Transverse colon (tissue), 4 donors: ENCODE measurements around the gene PPP1R7. TPM values are rescaled to one million over a fixed set of nuclear protein-coding genes. Genes with fewer than 3 reads are reported as not detected.
A peak's percentile ranks its signal among the peaks of the same experiment; 100 is the strongest.

ENCODE experiments used
- DNase-seq: peaks from one replicate; pipeline ENCODE4 v3.0.0-alpha.2; 2019
- H3K27ac ChIP-seq, 4 donors: fragments of 200-600 bp; sonication (generic); 2 replicates each; pipeline ENCODE4 v1.5.1; 2016 to 2018; ENCODE audit warnings: inconsistent platforms in 4 of 4
- H3K27me3 ChIP-seq: fragments of 200-600 bp; sonication (generic); 2 replicates; pipeline ENCODE4 v1.5.1; 2017; ENCODE audit warnings: inconsistent platforms
- H3K36me3 ChIP-seq, 4 donors: fragments of 200-600 bp; sonication (generic); 2 replicates each; pipeline ENCODE4 v1.5.1; 2017 to 2019; ENCODE audit warnings: inconsistent platforms in 4 of 4
- H3K4me1 ChIP-seq, 4 donors: fragments of 200-600 bp; sonication (generic); 2 replicates each; pipeline ENCODE4 v1.5.1; 2017 to 2020; ENCODE audit warnings: inconsistent platforms in 4 of 4
- H3K4me3 ChIP-seq, 4 donors: fragments of 200-600 bp; sonication (generic); 1 replicate in 1 of 4; 2 replicates in 3 of 4; pipeline versions ENCODE4 v1.5.1 to v1.6.1; 2017 to 2019; ENCODE audit warnings: inconsistent platforms in 4 of 4
- H3K9me3 ChIP-seq, 2 donors: fragments of 200-600 bp; sonication (generic); 2 replicates each; pipeline ENCODE4 v1.5.1; 2017 to 2019; ENCODE audit warnings: inconsistent platforms in 2 of 2
- CTCF ChIP-seq, 5 experiments: fragments of 200-600 bp in 3 of 5; fragments of 450-650 bp in 2 of 5; sonication (generic) in 3 of 5; IDR thresholded peaks; 1 replicate in 2 of 5; 2 replicates in 3 of 5; pipeline ENCODE4 v1.5.1; 2016 to 2017; ENCODE audit warnings: antibody characterized with exemption in 5 of 5, inconsistent platforms in 3 of 5, mild to moderate bottlenecking in 2 of 5, moderate library complexity in 1 of 5
- EP300 ChIP-seq: sonication (generic); formaldehyde crosslinking; IDR thresholded peaks from one replicate; pipeline ENCODE4 v1.6.1; 2017; ENCODE audit warnings: antibody characterized with exemption, low read depth
- POLR2A ChIP-seq: fragments of 450-650 bp; IDR thresholded peaks from one replicate; pipeline ENCODE4 v1.6.1; 2016; ENCODE audit warnings: antibody characterized with exemption, mild to moderate bottlenecking, moderate library complexity
- POLR2AphosphoS5 ChIP-seq, 3 donors: sonication (generic); formaldehyde crosslinking; IDR thresholded peaks; one replicate each; pipeline ENCODE4 v1.6.1; 2016; ENCODE audit warnings: antibody characterized with exemption in 3 of 3
- WGBS, 2 donors: methylation state at CpG; one replicate each; pipeline ENCODE4 v1.1.5; 2018; ENCODE audit warnings: low coverage in 1 of 2; 5-methylcytosine and 5-hydroxymethylcytosine counted together
- in situ Hi-C, 4 donors: fragments of 200-750 bp; cut with MboI; loops; one replicate each; pipeline versions ENCODE4 v1.15.0 to v1.15.1; 2017; ENCODE audit warnings: low sequenced_read_pairs in 3 of 4, low pct_ligation_motif_present in 1 of 4, low pct_unique_long_range_greater_than_20kb in 1 of 4
- intact Hi-C: fragments of 100-400 bp; cut with DNase I; formaldehyde crosslinking; loops from one replicate; pipeline ENCODE4 v1.15.1; 2023; ENCODE audit warnings: low total_unique reads
- total RNA-seq, 4 donors: library from RNA; depleted of rRNA; stranded (reverse); fragments of >200 nt; gene quantifications; one replicate each; pipeline ENCODE4 v1.1.0, GENCODE V29; 2016

PPP1R7 gene
- total RNA-seq, 4 donors from 2014 or later = 10.8 to 84.2 (median 46.5) TPM

- in situ Hi-C loops = no loop called here
- 83 to 94% methylated on average over 1 to 19 of the region's 19 CpGs for WGBS, 2 donors
- TF ChIP-seq EP300 = no peak
- no peak for TF ChIP-seq POLR2A
- TF ChIP-seq POLR2AphosphoS5 (IDR thresholded peaks at IDR 0.05) = no peak
These were observed 27.8 kb upstream of the PPP1R7 start for GRCh38 chr2:241122376-241123002.

GRCh38 chr2:241123816-241124536, 26.3 kb upstream of the PPP1R7 start:
- intact Hi-C loops = no loop called here
- no peak overlapping the region for H3K27ac ChIP-seq
- no peaks in the 10 kb centered on the region for H3K27me3 ChIP-seq
- no peaks in the 10 kb centered on the region for H3K36me3 ChIP-seq
- in situ Hi-C loops = no loop called here
- no peak for TF ChIP-seq POLR2A
- no peak for TF ChIP-seq EP300
- peak in 1 of 5 experiments; percentile 21 for TF ChIP-seq CTCF (IDR thresholded peaks at IDR 0.05)
- no peak for TF ChIP-seq POLR2AphosphoS5 (IDR thresholded peaks at IDR 0.05)
- WGBS, 2 donors = 57 to 79% methylated on average over 1 to 10 of the region's 16 CpGs
- peak; percentile 70 for DNase-seq
- H3K9me3 ChIP-seq = no peaks in the 10 kb centered on the region
- H3K4me1 ChIP-seq = no peaks in the 10 kb centered on the region
- H3K4me3 ChIP-seq = no peak overlapping the region

More at GRCh38 chr2:241122376-241123002, 27.8 kb upstream of the PPP1R7 start:
- DNase-seq = no peak
- H3K36me3 ChIP-seq = no peaks in the 10 kb centered on the region
- no peaks in the 10 kb centered on the region for H3K27me3 ChIP-seq
- no peaks in the 10 kb centered on the region for H3K4me1 ChIP-seq
- no peaks in the 10 kb centered on the region for H3K9me3 ChIP-seq
- intact Hi-C loops = no loop called here
- H3K4me3 ChIP-seq = no peak overlapping the region
- no peak overlapping the region for H3K27ac ChIP-seq

GRCh38 chr2:241125626-241126025, 24.6 kb upstream of the PPP1R7 start:
- intact Hi-C loops = no loop called here
- no peak overlapping the region for H3K27ac ChIP-seq
- no peaks in the 10 kb centered on the region for H3K36me3 ChIP-seq
- TF ChIP-seq POLR2A (no peak), POLR2AphosphoS5 (IDR thresholded peaks at IDR 0.05) (no peak), EP300 (no peak)
- WGBS, 2 donors = 75 to 87% methylated on average over 5 to 12 of the region's 13 CpGs
- no peak for DNase-seq
- no peaks in the 10 kb centered on the region for H3K4me1 ChIP-seq
- no peaks in the 10 kb centered on the region for H3K27me3 ChIP-seq
- H3K9me3 ChIP-seq = no peaks in the 10 kb centered on the region
- in situ Hi-C loops = no loop called here
- H3K4me3 ChIP-seq = no peak overlapping the region

GRCh38 chr2:241126201-241126611, 24.1 kb upstream of the PPP1R7 start:
- WGBS, 2 donors = 94% methylated on average over 20 of the region's 21 CpGs; no CpG with 5 or more reads in 1 of the 2 donors
- Histone ChIP-seq H3K27me3 (no peaks in the 10 kb centered on the region), H3K9me3 (no peaks in the 10 kb centered on the region), H3K4me3 (no peak overlapping the region), H3K4me1 (no peaks in the 10 kb centered on the region), H3K27ac (no peak overlapping the region), H3K36me3 (no peaks in the 10 kb centered on the region)
- in situ Hi-C loops (no loop called here), intact Hi-C loops (no loop called here)
- TF ChIP-seq POLR2A = no peak
- DNase-seq = no peak

- H3K4me3 ChIP-seq = no peak overlapping the region
- TF ChIP-seq POLR2AphosphoS5 (IDR thresholded peaks at IDR 0.05) (no peak), POLR2A (no peak), EP300 (no peak), CTCF (IDR thresholded peaks at IDR 0.05) (no peak)
- no peak for DNase-seq
- WGBS, 2 donors = 95% methylated on average over 18 of the region's 18 CpGs; no CpG with 5 or more reads in 1 of the 2 donors
- H3K9me3 ChIP-seq = no peaks in the 10 kb centered on the region
- intact Hi-C loops = no loop called here
- no peaks in the 10 kb centered on the region for H3K27me3 ChIP-seq
- H3K36me3 ChIP-seq = no peaks in the 10 kb centered on the region
- no peak overlapping the region for H3K27ac ChIP-seq
- no peaks in the 10 kb centered on the region for H3K4me1 ChIP-seq
- in situ Hi-C loops = no loop called here
These were observed 23.5 kb upstream of the PPP1R7 start for GRCh38 chr2:241126771-241127202.
